ENCODE measurements around the gene SCAPER. TPM values are rescaled to one million over a fixed set of nuclear protein-coding genes. Genes with fewer than 3 reads are reported as not detected.

SCAPER gene
- total RNA-seq, 1 experiment from 2014 or later: 7.4 TPM

DNA sequence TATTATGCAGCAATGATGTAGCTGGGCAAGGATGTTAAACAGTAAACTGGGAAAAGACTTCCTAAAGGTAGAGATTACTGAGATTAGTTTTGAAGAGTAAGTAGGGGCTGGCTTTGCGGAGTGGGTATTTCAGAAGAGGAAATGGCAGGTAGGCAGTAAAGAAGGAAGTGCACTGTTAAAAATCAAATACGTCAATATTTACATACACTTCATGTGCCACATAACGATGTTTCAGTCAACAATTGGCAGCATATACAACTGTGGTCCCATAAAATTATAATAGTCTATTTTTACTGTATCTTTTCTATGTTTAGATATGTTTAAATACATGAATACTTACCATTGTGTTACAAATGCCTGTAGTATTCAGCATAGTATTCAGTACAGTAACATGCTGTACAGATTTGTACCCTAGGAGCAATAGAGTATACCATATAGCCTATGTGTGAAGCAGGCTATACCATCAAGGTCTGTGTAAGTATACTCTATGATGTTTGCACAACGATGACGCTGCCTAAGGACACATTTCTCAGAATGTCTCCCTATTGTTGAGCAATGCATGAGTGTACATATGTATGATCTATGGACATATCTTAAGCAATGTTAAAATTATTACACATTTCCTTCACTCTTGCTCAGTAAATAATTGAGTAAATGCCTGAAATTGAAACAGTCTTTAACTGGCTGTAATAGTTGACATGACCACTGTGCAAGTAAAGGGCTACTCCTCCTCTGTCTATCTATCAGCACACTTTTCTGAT lies 371.9 kb downstream of the SCAPER start:
- no peak overlapping the region for H3K14ac ChIP-seq (ENCODE audit: insufficient read depth, low read length)
- no peak overlapping the region for H3K23ac ChIP-seq (ENCODE audit: insufficient read length, low read depth, low read length)
- no peak overlapping the region for H3K18ac ChIP-seq (ENCODE audit: insufficient read length, low read depth, low read length)
- no peak overlapping the region for H4K8ac ChIP-seq (replicated peaks; ENCODE audit: insufficient read length, low read depth, low read length)
- H3K4ac ChIP-seq (ENCODE audit: low read depth, low read length): no peak overlapping the region
- no peak for DNase-seq
- no peaks in the 10 kb centered on the region for H3K4me1 Mint-ChIP-seq
- no peaks in the 10 kb centered on the region for H4K20me1 ChIP-seq (ENCODE audit: control insufficient read depth, insufficient read depth, insufficient read length)
- H4K5ac ChIP-seq (ENCODE audit: insufficient read length, low read depth, low read length): no peak overlapping the region
- no peaks in the 10 kb centered on the region for H3K27me3 ChIP-seq (ENCODE audit: insufficient read depth, low read length)
- no peak overlapping the region for H3K27ac Mint-ChIP-seq
- no peak overlapping the region for H3K27ac ChIP-seq (ENCODE audit: insufficient read length, low read depth, low read length)
- H2AK5ac ChIP-seq (ENCODE audit: insufficient read length, low read length): no peak overlapping the region
- H3K9me3 Mint-ChIP-seq: no peaks in the 10 kb centered on the region
- no peaks in the 10 kb centered on the region for H3K4me1 ChIP-seq (ENCODE audit: insufficient read depth, low read length)
- no peak overlapping the region for H3K56ac ChIP-seq (ENCODE audit: insufficient read length, low read depth, low read length)
- no peak overlapping the region for H2AFZ ChIP-seq (ENCODE audit: low read length)
- no peaks in the 10 kb centered on the region for H3K27me3 Mint-ChIP-seq (ENCODE audit: low read depth)
- TF ChIP-seq, protein P1, sequence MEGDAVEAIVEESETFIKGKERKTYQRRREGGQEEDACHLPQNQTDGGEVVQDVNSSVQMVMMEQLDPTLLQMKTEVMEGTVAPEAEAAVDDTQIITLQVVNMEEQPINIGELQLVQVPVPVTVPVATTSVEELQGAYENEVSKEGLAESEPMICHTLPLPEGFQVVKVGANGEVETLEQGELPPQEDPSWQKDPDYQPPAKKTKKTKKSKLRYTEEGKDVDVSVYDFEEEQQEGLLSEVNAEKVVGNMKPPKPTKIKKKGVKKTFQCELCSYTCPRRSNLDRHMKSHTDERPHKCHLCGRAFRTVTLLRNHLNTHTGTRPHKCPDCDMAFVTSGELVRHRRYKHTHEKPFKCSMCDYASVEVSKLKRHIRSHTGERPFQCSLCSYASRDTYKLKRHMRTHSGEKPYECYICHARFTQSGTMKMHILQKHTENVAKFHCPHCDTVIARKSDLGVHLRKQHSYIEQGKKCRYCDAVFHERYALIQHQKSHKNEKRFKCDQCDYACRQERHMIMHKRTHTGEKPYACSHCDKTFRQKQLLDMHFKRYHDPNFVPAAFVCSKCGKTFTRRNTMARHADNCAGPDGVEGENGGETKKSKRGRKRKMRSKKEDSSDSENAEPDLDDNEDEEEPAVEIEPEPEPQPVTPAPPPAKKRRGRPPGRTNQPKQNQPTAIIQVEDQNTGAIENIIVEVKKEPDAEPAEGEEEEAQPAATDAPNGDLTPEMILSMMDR (conservative IDR thresholded peaks at IDR 0.05): no peak
- H3K4me2 ChIP-seq (ENCODE audit: insufficient read depth, insufficient read length, low read length): no peak overlapping the region
- no peaks in the 10 kb centered on the region for H3K9me3 ChIP-seq (ENCODE audit: control insufficient read depth, low read depth, low read length)
- no peak overlapping the region for H2BK5ac ChIP-seq (ENCODE audit: insufficient read length, low read length)
- no peak overlapping the region for H2BK15ac ChIP-seq (ENCODE audit: low read depth, low read length)
- no peak overlapping the region for H3T11ph ChIP-seq (ENCODE audit: low read length)
- H3K36me3 Mint-ChIP-seq (ENCODE audit: insufficient read depth in 1 of 3, low read depth in 3 of 3): no peaks in the 10 kb centered on the region
- WGBS (ENCODE audit: extremely low coverage, insufficient read length, low lambda C conversion rate): no CpG with 5 or more reads among the region's 5 CpGs
- no peak overlapping the region for H2BK120ac ChIP-seq (ENCODE audit: low read depth, low read length, poor library complexity, severe bottlenecking)
- no peaks in the 10 kb centered on the region for H3K23me2 ChIP-seq (ENCODE audit: insufficient read length, low read depth, low read length, poor library complexity, severe bottlenecking)
- H2BK12ac ChIP-seq (ENCODE audit: insufficient read length, low read depth, low read length): no peak overlapping the region
- H4K91ac ChIP-seq (ENCODE audit: insufficient read length, low read depth, low read length): no peak overlapping the region
- no peak overlapping the region for H3K4me3 Mint-ChIP-seq
- H3K79me2 ChIP-seq (ENCODE audit: insufficient read depth, low read length): no peaks in the 10 kb centered on the region
- no peak overlapping the region for H3K9ac ChIP-seq (ENCODE audit: extremely low read depth, insufficient read length, low read length)
- H2BK20ac ChIP-seq (ENCODE audit: low read depth, low read length, poor library complexity, severe bottlenecking): no peak overlapping the region
- H3K79me1 ChIP-seq (ENCODE audit: insufficient read depth, low read depth, low read length, poor library complexity, severe bottlenecking): no peaks in the 10 kb centered on the region

Measured in H9 (cell line).